Thymus (tissue), 11 donors: ENCODE data around the gene DDX28. TPM values are rescaled to one million over a fixed set of nuclear protein-coding genes. Genes with fewer than 3 reads are reported as not detected.
A peak's percentile ranks its signal among the peaks of the same experiment; 100 is the strongest.

ENCODE experiments used
- DNase-seq, 9 donors: peaks; one replicate each; pipeline ENCODE4 v3.0.0-alpha.2; 2013; ENCODE audit warnings: low spot score in 9 of 9, low read depth in 6 of 9, missing footprints in 1 of 9
- H3K27ac ChIP-seq, 2 donors: one replicate each; pipeline ENCODE4 v1.5.1; 2013; ENCODE audit warnings: control low read depth in 1 of 2, low read depth in 1 of 2, low read length in 1 of 2, mild to moderate bottlenecking in 1 of 2, moderate library complexity in 1 of 2
- H3K27me3 ChIP-seq, 2 donors: one replicate each; pipeline ENCODE4 v1.5.1; 2013; ENCODE audit warnings: low read length in 1 of 2; ENCODE audit not compliant: control insufficient read depth in 2 of 2, insufficient read depth in 1 of 2
- H3K36me3 ChIP-seq, 2 donors: one replicate each; pipeline ENCODE4 v1.5.1; 2013; ENCODE audit warnings: low read length in 1 of 2, mild to moderate bottlenecking in 1 of 2, moderate library complexity in 1 of 2; ENCODE audit not compliant: control insufficient read depth in 2 of 2, insufficient read depth in 2 of 2
- H3K4me1 ChIP-seq, 2 donors: one replicate each; pipeline ENCODE4 v1.5.1; 2013; ENCODE audit warnings: low read length in 2 of 2; ENCODE audit not compliant: control insufficient read depth in 2 of 2, insufficient read depth in 2 of 2
- H3K4me3 ChIP-seq, 2 donors: one replicate each; pipeline ENCODE4 v1.5.1; 2013; ENCODE audit warnings: low read length in 2 of 2, control low read depth in 1 of 2, mild to moderate bottlenecking in 1 of 2
- H3K9me3 ChIP-seq, 2 donors: one replicate each; pipeline ENCODE4 v1.5.1; 2013; ENCODE audit warnings: low read length in 1 of 2, mild to moderate bottlenecking in 1 of 2; ENCODE audit not compliant: control insufficient read depth in 2 of 2, insufficient read depth in 1 of 2
- WGBS: extraction: QIAGEN DNeasy Blood & Tissue Kit; methylation state at CpG from one replicate; pipeline ENCODE4 v1.1.7; 2013; 5-methylcytosine and 5-hydroxymethylcytosine counted together
- polyA plus RNA-seq: library from polyadenylated mRNA; stranded (reverse); fragments of 200-250 nt; gene quantifications from one replicate; pipeline ENCODE4 v1.2.3, GENCODE V29; 2013
- total RNA-seq: library from RNA; stranded (reverse); fragments of 120-200 nt; gene quantifications from one replicate; pipeline ENCODE4 v1.2.4, GENCODE V29; 2013
- donor health status: healthy.

Gene DDX28
- total and polyA plus RNA-seq, 2 donors: 10.6 to 11.9 TPM

DNA sequence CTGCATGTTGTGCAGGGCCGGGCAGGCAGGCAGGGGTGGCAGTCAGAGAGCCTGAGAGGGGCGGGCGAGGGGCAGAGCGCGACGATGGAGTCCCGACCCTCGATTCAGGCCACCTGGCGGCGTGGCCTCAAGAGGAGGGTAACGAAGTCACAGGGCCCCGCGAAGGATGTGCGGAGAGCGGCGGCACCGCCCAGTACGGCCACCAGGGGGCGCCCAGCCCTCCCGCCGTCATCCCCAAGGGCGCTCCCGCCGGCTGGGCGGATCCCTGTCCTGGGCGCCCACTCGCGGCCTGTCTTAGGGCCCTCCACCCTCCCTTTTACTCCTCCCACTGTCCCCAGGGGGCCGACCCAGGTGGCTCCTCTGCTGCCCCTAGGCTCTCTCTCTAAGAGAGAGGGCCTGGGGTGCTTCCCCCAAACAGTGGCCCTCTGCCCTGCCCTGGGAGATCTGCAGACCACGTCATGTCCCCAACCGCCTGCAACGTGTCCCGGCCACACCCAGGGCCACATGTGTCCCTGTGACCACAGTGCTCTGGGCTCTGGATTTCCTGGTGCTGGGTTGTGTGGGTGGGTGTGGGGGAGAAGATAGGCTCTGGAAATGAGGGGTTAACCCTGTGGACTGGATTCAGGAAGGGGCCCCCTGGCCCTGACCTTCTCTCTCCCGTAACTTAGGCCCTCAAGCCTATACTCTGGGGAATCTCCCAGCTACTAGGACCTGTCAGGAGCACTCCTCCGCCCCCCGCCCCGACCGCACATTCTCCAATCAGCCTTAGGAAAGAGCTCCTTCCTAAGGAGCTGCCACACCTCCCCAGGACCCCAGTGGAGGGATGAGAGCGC, 29.6 kb downstream of the DDX28 start:
- peaks cover 0 to 11% of the 10 kb centered on the region in 2 donors for H3K9me3 ChIP-seq
- H3K4me1 ChIP-seq: peaks cover 13 to 25% of the 10 kb centered on the region in 2 donors
- 7% methylated on average over 39 of the region's 39 CpGs for WGBS
- H3K36me3 ChIP-seq: no peaks in the 10 kb centered on the region
- H3K27me3 ChIP-seq: no peaks in the 10 kb centered on the region
- DNase-seq: peak in 7 of 9 donors; percentile 60 to 87 (median 79)
- peak overlapping the region in 1 of 2 donors; percentile 71 for H3K27ac ChIP-seq
- peak overlapping the region; percentile 28 to 46 for H3K4me3 ChIP-seq

DNA sequence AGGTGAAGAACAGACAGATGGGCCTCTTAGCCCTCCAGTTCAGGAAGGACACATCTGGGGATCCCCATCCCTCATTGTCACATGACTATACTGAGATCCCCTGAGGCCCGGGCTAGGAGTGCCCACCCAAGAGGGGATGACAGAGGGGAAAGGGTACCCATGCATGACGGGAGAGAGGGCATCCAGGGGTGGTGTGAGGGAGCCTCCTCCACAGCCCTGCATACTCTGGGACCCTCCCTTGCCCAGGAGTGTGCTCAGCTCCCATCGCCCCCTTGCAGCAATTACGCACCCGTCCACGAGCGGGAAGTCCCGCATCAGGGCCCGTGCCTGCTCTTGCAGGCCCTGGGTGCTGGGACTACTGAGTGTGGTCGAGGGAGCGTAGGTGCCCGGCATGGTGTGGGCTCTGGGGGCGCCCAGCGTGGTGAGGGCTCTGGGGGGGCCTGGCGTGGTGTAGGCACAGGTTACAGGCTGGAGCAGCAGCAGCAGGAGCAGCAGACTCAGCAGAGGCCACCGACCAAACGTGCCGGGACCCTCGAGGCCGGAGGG, 30.3 kb downstream of the DDX28 start:
- H3K27ac ChIP-seq: no peak overlapping the region
- DNase-seq: no peak
- peaks cover 13 to 22% of the 10 kb centered on the region in 2 donors for H3K4me1 ChIP-seq
- H3K9me3 ChIP-seq: peaks cover 0 to 5% of the 10 kb centered on the region in 2 donors
- no peaks in the 10 kb centered on the region for H3K27me3 ChIP-seq
- no peaks in the 10 kb centered on the region for H3K36me3 ChIP-seq
- 90% methylated on average over 20 of the region's 20 CpGs for WGBS
- peak overlapping the region in 1 of 2 donors; percentile 46 for H3K4me3 ChIP-seq

GRCh38 chr16:67990018-67990386, 33.0 kb downstream of the DDX28 start:
- DNase-seq: no peak
- Histone ChIP-seq H3K36me3 (no peaks in the 10 kb centered on the region), H3K4me3 (no peak overlapping the region), H3K27me3 (no peaks in the 10 kb centered on the region), H3K4me1 (peaks cover 13 to 20% of the 10 kb centered on the region in 2 donors), H3K9me3 (no peaks in the 10 kb centered on the region), H3K27ac (no peak overlapping the region)
- 99% methylated on average over 6 of the region's 6 CpGs for whole genome bisulfite sequencing

DNA sequence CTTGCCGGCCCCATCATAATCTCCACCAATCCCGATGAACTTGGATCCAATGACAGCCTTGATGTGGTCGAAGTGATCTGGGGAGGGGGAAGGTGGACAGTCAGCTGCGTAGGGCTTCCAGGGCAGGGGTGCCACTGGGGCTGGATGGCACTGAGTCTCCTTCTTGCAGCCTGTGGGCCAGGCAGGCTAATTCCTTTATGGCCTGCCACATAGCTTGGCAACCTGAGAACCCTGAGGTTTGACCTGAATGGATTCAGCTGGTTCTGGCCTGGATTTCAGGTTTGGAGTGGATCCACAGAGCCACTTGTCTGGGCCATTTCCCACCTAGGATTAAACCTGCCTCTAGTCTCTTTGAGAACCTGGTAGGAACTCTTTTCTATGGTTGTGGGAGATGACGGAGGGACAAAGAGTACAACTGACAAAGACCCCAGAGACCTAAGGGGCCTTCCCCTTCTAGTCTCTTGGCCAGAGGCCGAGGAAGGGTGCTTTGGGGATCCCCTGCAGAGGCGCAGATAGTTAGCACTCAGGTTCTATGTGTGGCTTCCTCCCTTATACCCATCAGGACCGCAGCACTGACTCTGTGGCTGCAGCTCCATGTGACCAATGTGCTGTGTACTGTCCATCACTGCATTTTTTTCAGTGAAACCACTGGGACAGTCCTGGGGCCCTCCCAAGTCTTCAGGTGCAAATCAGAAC, 33.6 kb downstream of the DDX28 start:
- no peaks in the 10 kb centered on the region for H3K36me3 ChIP-seq
- 96% methylated on average over 8 of the region's 8 CpGs for WGBS
- H3K4me3 ChIP-seq: no peak overlapping the region
- no peaks in the 10 kb centered on the region for H3K9me3 ChIP-seq
- no peaks in the 10 kb centered on the region for H3K27me3 ChIP-seq
- H3K4me1 ChIP-seq: peaks cover 13 to 25% of the 10 kb centered on the region in 2 donors
- H3K27ac ChIP-seq: no peak overlapping the region
- no peak for DNase-seq

DNA sequence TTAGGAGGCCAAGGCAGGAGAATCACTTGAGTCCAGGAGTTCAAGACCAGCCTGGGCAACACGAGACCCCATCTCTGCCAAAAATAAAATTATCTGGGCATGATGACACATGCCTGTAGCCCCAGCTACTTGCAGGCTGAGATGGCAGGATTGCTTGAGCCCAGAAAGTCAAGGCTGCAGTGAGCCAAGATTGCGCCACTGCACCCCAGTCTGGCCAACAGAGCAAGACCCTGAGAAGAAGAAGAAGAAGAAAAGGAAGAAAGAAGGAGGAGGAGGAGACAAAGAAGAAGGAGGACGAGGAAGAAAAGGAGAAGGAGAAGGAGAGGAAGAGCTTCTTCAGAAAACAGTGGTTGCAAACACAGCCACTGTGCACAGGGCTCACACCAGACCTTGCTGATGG, 34.4 kb downstream of the DDX28 start:
- no peak for DNase-seq
- H3K27me3 ChIP-seq: no peaks in the 10 kb centered on the region
- peaks cover 15 to 25% of the 10 kb centered on the region in 2 donors for H3K4me1 ChIP-seq
- H3K27ac ChIP-seq: no peak overlapping the region
- H3K9me3 ChIP-seq: no peaks in the 10 kb centered on the region
- 88% methylated on average over 3 of the region's 3 CpGs for WGBS
- H3K36me3 ChIP-seq: no peaks in the 10 kb centered on the region
- no peak overlapping the region for H3K4me3 ChIP-seq

GRCh38 chr16:67987460-67988160, 35.4 kb downstream of the DDX28 start:
- no peak for DNase-seq
- H3K27ac ChIP-seq: no peak overlapping the region
- 93% methylated on average over 11 of the region's 11 CpGs for WGBS

DNA sequence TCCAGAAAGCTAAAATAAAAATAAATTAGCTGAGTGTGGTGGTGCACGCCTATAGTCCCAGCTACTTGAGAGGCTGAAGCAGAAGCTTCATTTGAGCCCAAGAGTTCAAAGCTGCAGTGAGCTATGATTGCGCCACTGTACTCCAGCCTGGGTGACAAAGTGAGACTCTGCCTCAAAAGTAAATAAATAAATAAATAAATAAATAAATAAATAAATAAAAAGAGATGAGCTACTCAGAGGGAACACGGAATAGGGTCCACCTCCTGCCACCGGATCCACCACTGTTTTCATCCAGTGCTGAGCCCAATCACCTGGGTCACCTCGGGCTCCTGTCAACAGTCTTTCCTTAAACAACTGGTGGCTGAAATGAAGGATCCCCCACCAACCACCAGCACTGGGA, 36.1 kb downstream of the DDX28 start:
- Histone ChIP-seq H3K27ac (no peak overlapping the region), H3K4me1 (peaks cover 7 to 19% of the 10 kb centered on the region in 2 donors), H3K4me3 (no peak overlapping the region), H3K27me3 (no peaks in the 10 kb centered on the region), H3K36me3 (no peaks in the 10 kb centered on the region), H3K9me3 (peaks cover 0 to 4% of the 10 kb centered on the region in 2 donors)
- WGBS: 95% methylated on average over 5 of the region's 5 CpGs
- no peak for DNase-seq

More at GRCh38 chr16:67987460-67988160, 35.4 kb downstream of the DDX28 start:
- H3K4me3 ChIP-seq: no peak overlapping the region
- H3K36me3 ChIP-seq: no peaks in the 10 kb centered on the region
- H3K9me3 ChIP-seq: peaks cover 0 to 4% of the 10 kb centered on the region in 2 donors
- peaks cover 7 to 20% of the 10 kb centered on the region in 2 donors for H3K4me1 ChIP-seq
- H3K27me3 ChIP-seq: no peaks in the 10 kb centered on the region

DNA sequence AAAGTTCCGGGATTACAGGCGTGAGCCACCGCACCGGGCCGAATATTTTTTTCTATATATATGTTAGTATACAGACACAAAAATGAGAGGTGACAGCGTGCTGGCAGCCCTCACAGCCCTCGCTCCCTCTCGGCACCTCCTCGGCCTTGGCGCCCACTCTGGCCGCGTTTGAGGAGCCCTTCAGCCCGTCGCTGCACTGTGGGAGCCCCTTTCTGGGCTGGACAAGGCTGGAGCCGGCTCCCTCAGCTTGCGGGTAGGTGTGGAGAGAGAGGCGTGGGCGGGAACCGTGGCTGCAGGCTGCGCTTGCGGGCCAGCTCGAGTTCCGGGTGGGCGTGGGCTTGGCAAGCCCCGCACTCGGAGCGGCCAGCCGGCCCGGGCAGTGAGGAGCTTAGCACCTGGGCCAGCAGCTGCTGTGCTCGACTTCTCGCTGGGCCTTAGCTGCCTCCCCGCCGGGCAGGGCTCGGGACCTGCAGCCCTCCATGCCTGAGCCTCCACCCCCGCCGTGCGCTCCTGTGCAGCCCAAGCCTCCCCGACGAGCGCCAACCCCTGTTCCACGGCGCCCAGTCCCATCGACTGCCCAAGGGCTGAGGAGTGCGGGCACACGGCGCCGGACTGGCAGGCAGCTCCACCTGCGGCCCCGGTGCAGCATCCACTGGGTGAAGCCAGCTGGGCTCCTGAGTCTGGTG, 40.9 kb downstream of the DDX28 start:
- H3K36me3 ChIP-seq: no peaks in the 10 kb centered on the region
- H3K4me3 ChIP-seq: no peak overlapping the region
- 98% methylated on average over 49 of the region's 49 CpGs for WGBS
- no peak for DNase-seq
- H3K9me3 ChIP-seq: peaks cover 0 to 4% of the 10 kb centered on the region in 2 donors
- no peak overlapping the region for H3K27ac ChIP-seq
- peaks cover 0 to 11% of the 10 kb centered on the region in 2 donors for H3K27me3 ChIP-seq
- peaks cover 7 to 19% of the 10 kb centered on the region in 2 donors for H3K4me1 ChIP-seq
